Activated B cell treated with CpG ODN at 0.5 μM for 24 hours (primary cell): ENCODE measurements around the gene PPP4C. TPM values are rescaled to one million over a fixed set of nuclear protein-coding genes. Genes with fewer than 3 reads are reported as not detected.

Experiments used
- ATAC-seq: fragments of 200-7000 bp; cut with Tn5 transposase; one replicate; pipeline ENCODE4 v1.10.0; 2021; ENCODE audit warnings: low read depth, mild to moderate bottlenecking, moderate library complexity
- CTCF ChIA-PET: fragments of 350-600 bp; sonication (Branson Sonifier 250); formaldehyde crosslinking; loops from one replicate; lab custom pipeline; 2021; ENCODE audit warnings: antibody characterized with exemption; lab: Charles Lee
- POLR2A ChIA-PET: fragments of 350-600 bp; sonication (Branson Sonifier 250); formaldehyde crosslinking; loops from one replicate; lab custom pipeline; 2021; ENCODE audit warnings: antibody characterized with exemption; lab: Charles Lee
- DNase-seq: peaks from one replicate; pipeline ENCODE4 v3.0.0; 2022
- H3K27ac Mint-ChIP-seq: one replicate; pipeline ENCODE4 v1.8.0; 2020; ENCODE audit warnings: mixed read lengths
- H3K27me3 Mint-ChIP-seq: one replicate; pipeline ENCODE4 v1.8.0; 2021; ENCODE audit warnings: mixed read lengths
- H3K36me3 Mint-ChIP-seq: one replicate; pipeline ENCODE4 v1.8.0; 2021; ENCODE audit warnings: low read depth, mixed read lengths
- H3K4me1 Mint-ChIP-seq: one replicate; pipeline ENCODE4 v1.8.0; 2021; ENCODE audit warnings: mixed read lengths
- H3K4me3 Mint-ChIP-seq: one replicate; pipeline ENCODE4 v1.8.0; 2020; ENCODE audit warnings: mild to moderate bottlenecking, mixed read lengths
- H3K9me3 Mint-ChIP-seq: one replicate; pipeline ENCODE4 v1.8.0; 2020; ENCODE audit warnings: mixed read lengths
- CTCF ChIP-seq: fragments of 200-600 bp; IDR thresholded peaks from one replicate; pipeline ENCODE4 v1.8.0; 2022; ENCODE audit warnings: antibody characterized with exemption, mild to moderate bottlenecking
- intact Hi-C: fragments of 100-400 bp; cut with micrococcal nuclease; formaldehyde crosslinking; loops from one replicate; pipeline ENCODE4 v1.15.1; 2024
- total RNA-seq: library from RNA; stranded (reverse); gene quantifications from 2 replicates; pipeline ENCODE4 v1.2.3, GENCODE V29; 2022

Gene PPP4C
- total RNA-seq, 1 donor from 2014 or later: 124 TPM

- Mint-ChIP-seq H3K4me1 (no peaks in the 10 kb centered on the region), H3K36me3 (no peaks in the 10 kb centered on the region), H3K27me3 (peaks cover 1% of the 10 kb centered on the region), H3K4me3 (no peak overlapping the region), H3K27ac (no peak overlapping the region), H3K9me3 (no peaks in the 10 kb centered on the region)
- no peak for TF ChIP-seq CTCF
- POLR2A ChIA-PET: no interaction called here
- CTCF ChIA-PET: no interaction called here
- no peak for DNase-seq
- intact Hi-C loops: no loop called here
- ATAC-seq: no peak
Measured at GRCh38 chr16:30131869-30132475, 56.2 kb downstream of the PPP4C start.

- H3K36me3 Mint-ChIP-seq: no peaks in the 10 kb centered on the region
- intact Hi-C loops: no loop called here
- TF ChIP-seq CTCF: no peak
- POLR2A ChIA-PET: no interaction called here
- no peaks in the 10 kb centered on the region for H3K9me3 Mint-ChIP-seq
- ATAC-seq (no peak), DNase-seq (no peak)
- no peak overlapping the region for H3K4me3 Mint-ChIP-seq
- CTCF ChIA-PET: no interaction called here
- no peak overlapping the region for H3K27ac Mint-ChIP-seq
- peaks cover 1% of the 10 kb centered on the region for H3K27me3 Mint-ChIP-seq
- H3K4me1 Mint-ChIP-seq: no peaks in the 10 kb centered on the region
Measured at GRCh38 chr16:30132591-30132990, 56.8 kb downstream of the PPP4C start.

Other genes starting within 250 kb of the PPP4C start
- 28.7 and 29.8 TPM in 2 replicates for gene CDIPT, start 212.8 kb upstream of the PPP4C start, total RNA-seq
- gene SEZ6L2, start 176.4 kb upstream of the PPP4C start, total RNA-seq: not detected in 2 replicates
- gene ASPHD1, start 175.5 kb upstream of the PPP4C start, total RNA-seq: 0.12 TPM in 1 of 2 replicates, not detected in the other
- 37.5 and 44.4 TPM in 2 replicates for gene KCTD13, start 149.8 kb upstream of the PPP4C start, total RNA-seq
- 50.3 and 50.8 TPM in 2 replicates for gene TMEM219, start 113.9 kb upstream of the PPP4C start, total RNA-seq
- gene TAOK2, start 102.1 kb upstream of the PPP4C start, total RNA-seq: 30.5 and 36.1 TPM in 2 replicates
- gene HIRIP3, start 80.4 kb upstream of the PPP4C start, total RNA-seq: 10.5 and 14.2 TPM in 2 replicates
- gene INO80E, start 79.8 kb upstream of the PPP4C start, total RNA-seq: 83.5 and 93.6 TPM in 2 replicates
- not detected in 2 replicates for gene DOC2A, start 65.0 kb upstream of the PPP4C start, total RNA-seq
- not detected in 2 replicates for gene C16orf92, start 52.8 kb upstream of the PPP4C start, total RNA-seq
- not detected in 2 replicates for gene TLCD3B, start 44.7 kb upstream of the PPP4C start, total RNA-seq
- 611 and 613 TPM in 2 replicates for gene ALDOA, start 10.2 kb upstream of the PPP4C start, total RNA-seq
- gene TBX6, start 15.9 kb downstream of the PPP4C start, total RNA-seq: 2.3 TPM in 2 replicates
- gene YPEL3, start 20.2 kb downstream of the PPP4C start, total RNA-seq: 75.8 and 77.8 TPM in 2 replicates
- 4.9 and 6.1 TPM in 2 replicates for gene GDPD3, start 37.5 kb downstream of the PPP4C start, total RNA-seq
- gene MAPK3, start 47.2 kb downstream of the PPP4C start, total RNA-seq: 37.2 and 45.6 TPM in 2 replicates
- gene CORO1A, start 107.6 kb downstream of the PPP4C start, total RNA-seq: 1,030 and 1,060 TPM in 2 replicates
- gene BOLA2B, start 117.7 kb downstream of the PPP4C start, total RNA-seq: 145 and 174 TPM in 2 replicates
- 54.2 and 77.0 TPM in 2 replicates for gene SLX1A, start 117.9 kb downstream of the PPP4C start, total RNA-seq
- gene SULT1A3, start 123.3 kb downstream of the PPP4C start, total RNA-seq: 15.7 and 23.3 TPM in 2 replicates
- gene NPIPB13, start 172.5 kb downstream of the PPP4C start, total RNA-seq: 42.9 and 48.1 TPM in 2 replicates